ENCODE data around the gene FIG4. TPM values are rescaled to one million over a fixed set of nuclear protein-coding genes. Genes with fewer than 3 reads are reported as not detected.

FIG4 gene
- total RNA-seq, 1 donor: 27.1 TPM

- Histone ChIP-seq H3K27ac (ENCODE audit: low read depth, low read length) (peak overlapping the region; percentile 17), H3K27me3 (ENCODE audit: insufficient read depth, low read length) (no peaks in the 10 kb centered on the region), H3K79me2 (ENCODE audit: insufficient read depth, low read length) (no peaks in the 10 kb centered on the region), H4K20me1 (ENCODE audit: insufficient read depth, low read length) (no peaks in the 10 kb centered on the region), H3K4me1 (ENCODE audit: insufficient read depth, low read length) (peaks cover 30% of the 10 kb centered on the region), H3K4me3 (ENCODE audit: insufficient read depth, low read length) (no peak overlapping the region), H3K9me3 (ENCODE audit: low read depth, low read length) (no peaks in the 10 kb centered on the region), H2AFZ (ENCODE audit: low read length) (no peak overlapping the region), H3K4me2 (ENCODE audit: insufficient read depth, low read length) (peak overlapping the region; percentile 29), H3K36me3 (ENCODE audit: insufficient read depth, low read length) (no peaks in the 10 kb centered on the region)
- DNase-seq (ENCODE audit: insufficient read length, low spot score, missing footprints): no peak
- TF ChIP-seq, protein P1, sequence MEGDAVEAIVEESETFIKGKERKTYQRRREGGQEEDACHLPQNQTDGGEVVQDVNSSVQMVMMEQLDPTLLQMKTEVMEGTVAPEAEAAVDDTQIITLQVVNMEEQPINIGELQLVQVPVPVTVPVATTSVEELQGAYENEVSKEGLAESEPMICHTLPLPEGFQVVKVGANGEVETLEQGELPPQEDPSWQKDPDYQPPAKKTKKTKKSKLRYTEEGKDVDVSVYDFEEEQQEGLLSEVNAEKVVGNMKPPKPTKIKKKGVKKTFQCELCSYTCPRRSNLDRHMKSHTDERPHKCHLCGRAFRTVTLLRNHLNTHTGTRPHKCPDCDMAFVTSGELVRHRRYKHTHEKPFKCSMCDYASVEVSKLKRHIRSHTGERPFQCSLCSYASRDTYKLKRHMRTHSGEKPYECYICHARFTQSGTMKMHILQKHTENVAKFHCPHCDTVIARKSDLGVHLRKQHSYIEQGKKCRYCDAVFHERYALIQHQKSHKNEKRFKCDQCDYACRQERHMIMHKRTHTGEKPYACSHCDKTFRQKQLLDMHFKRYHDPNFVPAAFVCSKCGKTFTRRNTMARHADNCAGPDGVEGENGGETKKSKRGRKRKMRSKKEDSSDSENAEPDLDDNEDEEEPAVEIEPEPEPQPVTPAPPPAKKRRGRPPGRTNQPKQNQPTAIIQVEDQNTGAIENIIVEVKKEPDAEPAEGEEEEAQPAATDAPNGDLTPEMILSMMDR (IDR thresholded peaks at IDR 0.05; ENCODE audit: extremely low read depth, low read depth, low read length): no peak
These were observed 81.9 kb downstream of the FIG4 start for GRCh38 chr6:109772883-109773431.

GRCh38 chr6:109781001-109781400 is 89.9 kb downstream of the FIG4 start:
- Histone ChIP-seq H3K36me3 (ENCODE audit: insufficient read depth, low read length) (no peaks in the 10 kb centered on the region), H3K27ac (ENCODE audit: low read depth, low read length) (no peak overlapping the region), H3K4me2 (ENCODE audit: insufficient read depth, low read length) (no peak overlapping the region), H2AFZ (ENCODE audit: low read length) (no peak overlapping the region), H3K9me3 (ENCODE audit: low read depth, low read length) (no peaks in the 10 kb centered on the region), H4K20me1 (ENCODE audit: insufficient read depth, low read length) (no peaks in the 10 kb centered on the region), H3K4me1 (ENCODE audit: insufficient read depth, low read length) (peaks cover 10% of the 10 kb centered on the region), H3K27me3 (ENCODE audit: insufficient read depth, low read length) (no peaks in the 10 kb centered on the region), H3K79me2 (ENCODE audit: insufficient read depth, low read length) (no peaks in the 10 kb centered on the region), H3K4me3 (ENCODE audit: insufficient read depth, low read length) (no peak overlapping the region)
- TF ChIP-seq, protein P1 (IDR thresholded peaks at IDR 0.05; ENCODE audit: extremely low read depth, low read depth, low read length): no peak
- DNase-seq (ENCODE audit: insufficient read length, low spot score, missing footprints): no peak

- Histone ChIP-seq H3K27me3 (ENCODE audit: insufficient read depth, low read length) (no peaks in the 10 kb centered on the region), H3K27ac (ENCODE audit: low read depth, low read length) (no peak overlapping the region), H3K4me3 (ENCODE audit: insufficient read depth, low read length) (no peak overlapping the region), H3K9me3 (ENCODE audit: low read depth, low read length) (no peaks in the 10 kb centered on the region), H2AFZ (ENCODE audit: low read length) (no peak overlapping the region), H3K36me3 (ENCODE audit: insufficient read depth, low read length) (no peaks in the 10 kb centered on the region), H4K20me1 (ENCODE audit: insufficient read depth, low read length) (no peaks in the 10 kb centered on the region), H3K4me1 (ENCODE audit: insufficient read depth, low read length) (peaks cover 10% of the 10 kb centered on the region), H3K4me2 (ENCODE audit: insufficient read depth, low read length) (no peak overlapping the region), H3K79me2 (ENCODE audit: insufficient read depth, low read length) (no peaks in the 10 kb centered on the region)
- DNase-seq (ENCODE audit: insufficient read length, low spot score, missing footprints): no peak
- TF ChIP-seq, protein P1 (IDR thresholded peaks at IDR 0.05; ENCODE audit: extremely low read depth, low read depth, low read length): no peak
These were observed 91.4 kb downstream of the FIG4 start for GRCh38 chr6:109782491-109782999.

DNA sequence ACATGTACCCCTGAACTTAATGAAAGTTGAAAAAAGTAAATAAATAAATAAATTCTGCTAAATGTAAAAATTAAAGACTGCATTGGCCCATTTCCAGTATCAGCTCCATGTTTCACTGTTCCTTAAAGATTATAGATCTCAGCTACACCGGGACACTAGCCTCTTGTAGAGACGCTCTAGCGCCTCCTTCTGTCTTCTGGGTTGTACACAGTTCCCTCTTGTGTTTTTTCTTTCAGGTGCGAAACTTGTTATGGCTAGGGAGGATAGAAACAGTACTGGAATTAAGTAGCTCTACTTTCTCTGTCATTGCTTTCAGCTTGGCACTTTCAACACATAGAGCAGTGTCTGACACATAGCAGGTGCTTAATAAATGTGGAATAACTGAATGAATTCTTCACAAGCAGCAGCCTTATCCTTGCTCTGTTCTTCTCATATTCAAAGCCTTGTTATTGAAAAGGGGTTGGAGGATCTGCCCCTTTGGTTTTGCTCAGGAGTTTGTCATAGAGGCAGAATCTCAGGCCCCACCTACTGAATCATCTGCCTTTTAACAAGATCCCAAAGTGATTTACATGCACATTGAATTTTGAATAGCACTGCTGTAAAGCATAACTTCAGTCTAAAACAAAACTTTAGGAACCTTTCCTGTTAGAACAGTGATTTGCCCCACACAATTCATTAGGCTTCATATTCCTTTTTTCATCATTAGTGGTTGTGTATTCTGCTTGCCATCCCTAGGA is 92.3 kb downstream of the FIG4 start:
- TF ChIP-seq, protein P1 (IDR thresholded peaks at IDR 0.05; ENCODE audit: extremely low read depth, low read depth, low read length): peak; percentile 42
- Histone ChIP-seq H3K4me2 (ENCODE audit: insufficient read depth, low read length) (no peak overlapping the region), H3K27ac (ENCODE audit: low read depth, low read length) (no peak overlapping the region), H3K4me3 (ENCODE audit: insufficient read depth, low read length) (no peak overlapping the region), H3K9me3 (ENCODE audit: low read depth, low read length) (no peaks in the 10 kb centered on the region), H2AFZ (ENCODE audit: low read length) (no peak overlapping the region), H3K36me3 (ENCODE audit: insufficient read depth, low read length) (no peaks in the 10 kb centered on the region), H4K20me1 (ENCODE audit: insufficient read depth, low read length) (no peaks in the 10 kb centered on the region), H3K79me2 (ENCODE audit: insufficient read depth, low read length) (no peaks in the 10 kb centered on the region), H3K27me3 (ENCODE audit: insufficient read depth, low read length) (no peaks in the 10 kb centered on the region), H3K4me1 (ENCODE audit: insufficient read depth, low read length) (peaks cover 10% of the 10 kb centered on the region)
- peak; percentile 68 for DNase-seq (ENCODE audit: insufficient read length, low spot score, missing footprints)
